Measurements from ENCODE around the gene THTPA.
A peak's percentile ranks its signal among the peaks of the same experiment; 100 is the strongest.
"Not testable (repeated sequence)": the region's sequence is repeated elsewhere in the genome, so short reads cannot be mapped to it uniquely, and the experiment has no call there.

The THTPA gene

GRCh38 chr14:23588884-23589598 lies 33.0 kb downstream of the THTPA start:
- DNase-seq, result peak; percentile 33 to 42

DNA sequence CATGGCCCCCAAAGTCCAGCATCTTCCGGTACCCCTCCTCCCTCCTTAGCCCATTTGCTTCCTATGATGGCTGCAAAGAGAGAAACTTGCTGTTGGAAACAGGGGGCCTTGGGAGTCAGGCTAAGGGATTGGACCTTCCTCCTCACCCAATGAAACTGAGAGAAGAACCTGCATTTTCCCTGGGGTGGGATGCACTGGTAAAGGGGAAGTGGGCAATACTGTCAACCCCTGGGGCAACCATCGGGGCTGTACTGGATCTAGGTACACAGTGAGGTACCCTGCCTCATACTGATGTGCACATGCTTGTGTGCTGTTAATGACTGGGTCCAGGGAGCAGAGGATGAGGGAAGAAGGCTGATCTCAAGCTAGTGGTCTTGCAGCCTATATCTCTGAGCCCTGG lies 33.5 kb downstream of the THTPA start:
- DNase-seq, result no peak

GRCh38 chr14:23590198-23590597 lies 34.1 kb downstream of the THTPA start:
- no peak for DNase-seq

DNA sequence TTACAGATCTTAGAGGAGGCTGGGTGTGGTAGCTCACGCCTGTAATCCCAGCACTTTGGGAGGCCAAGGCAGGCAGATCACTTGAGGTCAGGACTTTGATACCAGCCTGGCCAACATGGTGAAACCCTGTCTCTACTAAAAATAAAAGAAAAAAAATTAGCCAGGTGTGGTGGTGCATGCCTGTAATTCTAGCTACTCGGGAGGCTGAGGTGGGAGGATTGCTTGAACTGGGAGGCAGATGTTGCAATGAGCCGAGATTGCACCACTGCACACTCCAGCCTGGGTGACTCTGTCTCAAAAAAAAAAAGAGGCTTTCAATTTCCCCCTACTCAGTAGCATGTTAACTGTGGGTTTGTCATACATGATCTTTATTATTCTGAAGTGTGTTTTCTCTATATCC lies 38.1 kb downstream of the THTPA start:
- DNase-seq, result not testable (repeated sequence)

DNA sequence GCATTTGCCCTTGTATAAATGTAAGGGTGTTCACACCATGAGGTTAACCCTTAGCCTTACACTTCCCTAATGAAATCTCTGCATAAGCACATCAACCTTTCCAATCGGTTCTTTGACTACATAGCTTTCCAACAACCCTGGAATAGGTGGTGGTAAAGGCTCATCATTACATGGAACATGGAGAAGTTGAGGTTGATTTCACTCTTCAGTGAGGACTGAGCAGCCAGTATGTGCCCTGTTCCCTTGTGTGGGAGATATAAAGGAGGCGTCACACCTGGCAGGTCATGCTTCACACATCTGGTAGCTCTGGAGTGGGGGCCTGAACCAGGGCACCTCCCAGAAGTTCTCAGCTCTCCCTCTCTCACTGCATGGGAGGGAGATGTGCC lies 44.2 kb downstream of the THTPA start:
- no peak for DNase-seq

GRCh38 chr14:23600806-23601205 lies 44.7 kb downstream of the THTPA start:
- DNase-seq, result no peak

GRCh38 chr14:23601424-23601823 lies 45.4 kb downstream of the THTPA start:
- DNase-seq, result no peak

GRCh38 chr14:23601845-23602180 lies 45.7 kb downstream of the THTPA start:
- DNase-seq, result no peak

DNA sequence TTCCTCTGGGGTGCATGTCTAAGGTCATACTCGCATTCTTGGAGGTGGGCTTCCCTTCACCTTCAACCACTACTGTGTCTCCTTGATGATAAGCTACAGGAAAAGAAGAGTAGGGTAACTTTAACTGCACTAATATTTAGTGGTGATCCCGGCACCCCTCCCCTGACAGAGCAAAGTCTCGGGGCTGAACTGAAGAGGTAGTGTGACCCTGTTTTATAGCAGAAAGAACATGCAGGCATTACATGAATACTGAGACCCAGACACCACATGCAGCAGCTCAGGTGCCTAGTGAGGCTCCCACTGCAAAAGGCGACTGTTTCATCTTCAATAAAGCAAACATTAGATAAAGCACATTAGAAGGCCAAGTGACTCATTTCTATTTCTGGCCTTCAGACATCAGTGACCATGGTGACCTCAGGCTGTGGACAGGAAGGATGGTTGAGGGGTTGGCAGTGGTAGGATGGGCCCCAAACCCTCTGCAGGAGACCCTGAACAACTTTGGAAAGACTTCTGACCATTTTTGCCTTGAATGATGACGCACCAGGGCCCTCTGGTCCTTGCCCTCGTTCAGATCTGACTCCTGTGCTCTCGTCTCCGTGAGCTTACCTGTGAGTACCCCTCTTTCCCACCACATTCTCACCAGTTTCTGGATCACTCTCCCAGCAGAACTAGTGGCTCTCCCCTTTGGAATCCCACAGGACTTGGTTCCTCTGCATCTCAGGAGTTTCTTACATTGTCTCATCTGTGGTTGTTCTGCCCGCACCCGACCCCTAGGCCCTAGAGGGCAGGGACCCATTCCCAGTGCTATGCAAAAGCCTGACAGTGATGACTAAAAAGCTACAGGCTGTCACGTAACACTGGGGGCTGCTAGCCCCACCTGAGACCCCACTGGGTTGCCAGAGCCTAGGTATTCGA lies 46.4 kb downstream of the THTPA start:
- no peak for DNase-seq

GRCh38 chr14:23603103-23603502 lies 47.0 kb downstream of the THTPA start:
- DNase-seq, result no peak

GRCh38 chr14:23604148-23604547 lies 48.1 kb downstream of the THTPA start:
- no peak for DNase-seq

DNA sequence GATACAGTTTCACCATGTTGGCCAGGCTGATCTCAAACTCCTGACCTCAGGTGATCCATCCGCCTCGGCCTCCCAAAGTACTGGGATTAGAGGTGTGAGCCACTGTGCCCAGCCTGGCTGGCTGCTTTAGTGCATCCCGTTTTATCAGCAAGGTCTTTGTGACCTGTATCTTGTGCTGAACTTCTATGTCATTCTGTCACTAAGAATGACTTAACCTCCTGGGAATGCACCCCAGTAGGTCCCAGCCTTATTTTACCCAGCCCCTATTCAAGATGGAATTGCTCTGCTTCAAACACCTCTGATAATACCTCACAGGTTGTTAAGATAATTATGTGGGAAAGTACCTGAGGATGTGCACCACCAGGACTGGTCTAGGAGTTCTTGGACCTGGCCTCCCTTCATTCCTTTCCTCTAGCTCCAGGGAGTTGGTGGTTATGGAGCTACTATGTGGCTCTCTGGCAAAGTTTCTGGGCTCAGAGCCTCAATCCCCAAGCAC lies 48.7 kb downstream of the THTPA start:
- DNase-seq, result no peak

GRCh38 chr14:23605931-23606585 lies 50.0 kb downstream of the THTPA start:
- DNase-seq, result no peak

DNA sequence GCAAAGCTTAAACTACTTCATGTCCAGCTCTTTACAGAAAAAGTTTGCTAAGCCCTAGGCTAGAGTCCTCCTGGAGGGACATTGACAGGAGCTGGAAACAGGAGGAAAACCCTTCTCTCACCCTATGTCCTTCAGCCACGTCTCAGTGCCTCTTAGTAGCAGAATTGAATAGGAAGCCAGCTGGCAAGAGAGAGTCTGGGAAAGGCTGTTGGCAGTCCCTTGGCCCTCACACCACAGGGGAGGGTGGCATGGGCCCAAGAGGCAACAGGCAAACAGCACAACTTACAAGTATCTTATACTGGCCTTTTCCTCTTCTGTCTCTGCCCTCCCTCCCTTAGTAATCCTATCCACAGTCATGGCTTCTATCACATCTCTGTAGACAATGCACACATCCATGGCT lies 52.4 kb downstream of the THTPA start:
- no peak for DNase-seq

DNA sequence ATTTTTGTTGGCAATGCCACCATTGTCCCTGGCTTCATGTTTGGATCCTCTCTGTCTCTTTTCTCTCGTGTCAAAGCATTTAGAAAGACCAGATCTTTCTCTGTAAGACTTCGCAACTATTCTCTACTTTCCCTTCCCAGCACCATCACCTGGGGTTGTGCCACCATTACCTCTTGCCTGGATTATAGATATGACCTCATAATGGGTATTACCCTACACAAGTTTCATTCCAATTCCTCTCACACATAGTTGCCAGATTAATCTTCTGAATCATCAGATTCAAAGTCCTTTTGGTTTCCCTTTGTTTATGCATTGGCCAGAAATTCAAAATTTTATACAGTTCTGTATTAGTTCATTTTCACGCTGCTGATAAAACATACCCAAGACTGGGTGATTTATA lies 52.9 kb downstream of the THTPA start:
- DNase-seq, result no peak

GRCh38 chr14:23609411-23610089 lies 53.5 kb downstream of the THTPA start:
- DNase-seq, result not testable (repeated sequence)
